HG02852 (cell line): ENCODE measurements around the gene PLAAT4.
"Not testable (repeated sequence)": the region's sequence is repeated elsewhere in the genome, so short reads cannot be mapped to it uniquely, and the experiment has no call there.

Experiments
- ATAC-seq: cut with Tn5 transposase; IDR thresholded peaks from one replicate; pipeline ENCODE4 v1.9.1; 2021; ENCODE audit warnings: mild to moderate bottlenecking, moderate library complexity; ENCODE audit not compliant: unreplicated experiment

Gene PLAAT4

DNA sequence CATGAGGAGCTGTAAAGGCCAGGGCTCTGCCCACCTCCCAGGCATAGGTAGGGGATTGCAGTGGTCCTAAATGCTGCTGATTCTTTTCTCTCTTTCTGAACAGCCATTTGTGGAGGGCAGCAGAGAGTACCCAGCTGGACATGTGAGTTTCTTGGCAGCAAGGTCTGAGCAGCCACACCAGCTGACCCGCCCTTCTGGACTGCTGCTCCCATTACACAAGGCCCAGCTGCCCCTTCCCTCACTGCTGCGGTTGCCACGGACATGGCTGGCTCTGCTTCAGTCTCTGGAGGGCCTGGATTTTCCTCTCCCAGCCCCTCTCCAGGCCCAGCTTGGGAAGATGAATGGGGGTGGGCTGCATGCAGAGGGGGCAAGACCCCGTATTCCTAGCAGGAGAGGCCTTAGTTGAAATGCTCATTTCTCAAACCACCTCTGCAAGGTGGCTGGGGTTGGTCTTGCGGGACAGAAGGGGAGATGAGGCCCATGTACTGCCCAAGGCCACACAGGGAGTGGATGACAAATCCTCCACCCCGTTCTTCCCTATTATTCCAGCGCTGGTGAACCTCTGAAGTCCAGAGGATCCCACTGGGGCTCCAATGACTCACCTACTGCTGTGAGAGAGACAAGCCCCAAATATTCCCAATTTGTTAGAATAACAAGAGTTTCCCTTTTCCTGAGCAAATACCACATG is 26.1 kb upstream of the PLAAT4 start:
- no peak for ATAC-seq

DNA sequence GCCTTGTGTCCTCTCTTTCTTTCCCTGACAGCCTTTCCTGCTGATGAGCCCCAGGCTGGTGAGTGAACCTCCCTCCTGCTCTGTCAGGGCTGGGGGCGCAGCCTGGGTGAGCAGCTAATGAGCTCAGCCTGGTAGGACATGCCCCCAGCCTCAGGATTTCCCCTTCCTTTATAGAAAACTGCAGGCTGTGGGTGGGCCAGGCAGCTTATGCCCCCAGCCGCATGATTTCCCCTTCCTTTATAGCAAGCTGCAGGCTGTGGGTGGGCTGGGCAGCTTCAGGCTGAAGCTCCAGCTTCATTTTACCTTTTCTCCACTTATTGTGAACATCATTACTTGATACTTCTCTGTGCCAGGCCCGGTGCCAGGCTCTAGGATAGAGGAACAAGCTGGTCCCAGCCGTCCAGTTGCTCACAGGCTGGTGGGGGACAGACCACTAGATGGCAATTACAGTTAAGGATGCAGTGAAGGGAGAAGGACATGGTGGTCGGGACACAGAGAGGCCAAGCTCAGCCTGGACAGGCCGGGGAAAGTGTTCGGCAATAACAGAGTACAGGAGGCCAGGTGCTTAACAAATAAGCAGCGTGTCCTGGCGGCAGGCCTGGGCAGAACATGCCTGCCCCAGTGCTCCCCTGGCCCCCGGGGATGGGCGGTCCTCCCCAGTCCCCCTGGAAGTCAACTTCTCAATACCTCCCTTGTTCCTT is 25.4 kb upstream of the PLAAT4 start:
- no peak for ATAC-seq

DNA sequence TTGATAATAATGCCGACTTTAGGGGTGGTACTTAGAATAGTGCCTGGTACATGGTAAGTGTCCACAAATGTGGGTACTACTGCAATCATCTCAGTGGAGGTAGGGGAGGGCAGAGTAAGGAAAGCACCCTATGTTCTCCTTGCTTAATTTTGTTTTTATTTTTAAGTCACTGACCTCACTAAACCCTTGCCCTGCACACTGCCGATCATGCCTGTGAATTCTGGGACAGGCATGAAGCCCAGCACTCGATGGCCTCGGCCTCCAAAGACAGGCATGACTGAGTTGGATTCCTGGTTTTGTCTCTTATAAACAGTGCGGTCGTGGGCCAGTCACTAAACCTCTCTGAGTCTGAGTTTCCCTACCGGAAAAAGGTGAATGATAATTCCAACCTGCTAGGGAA is 23.8 kb upstream of the PLAAT4 start:
- ATAC-seq: no peak

DNA sequence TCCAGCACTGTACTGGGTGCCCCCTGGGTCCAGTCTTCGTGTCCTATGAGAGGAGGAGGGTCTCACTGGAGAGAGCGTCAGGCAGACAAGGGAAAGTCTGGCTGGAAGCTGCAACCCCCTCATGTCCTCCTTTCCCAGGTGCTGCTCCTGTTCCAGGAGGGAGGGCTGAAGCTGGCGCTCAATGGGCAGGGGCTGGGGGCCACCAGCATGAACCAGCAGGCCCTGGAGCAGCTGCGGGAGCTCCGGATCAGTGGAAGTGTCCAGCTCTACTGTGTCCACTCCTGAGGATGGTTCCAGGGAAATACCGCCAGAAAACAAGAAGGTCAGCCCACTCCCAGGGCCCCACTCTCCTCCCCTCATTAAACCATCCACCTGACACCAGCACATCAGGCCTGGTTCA is 20.5 kb upstream of the PLAAT4 start:
- ATAC-seq: no peak

DNA sequence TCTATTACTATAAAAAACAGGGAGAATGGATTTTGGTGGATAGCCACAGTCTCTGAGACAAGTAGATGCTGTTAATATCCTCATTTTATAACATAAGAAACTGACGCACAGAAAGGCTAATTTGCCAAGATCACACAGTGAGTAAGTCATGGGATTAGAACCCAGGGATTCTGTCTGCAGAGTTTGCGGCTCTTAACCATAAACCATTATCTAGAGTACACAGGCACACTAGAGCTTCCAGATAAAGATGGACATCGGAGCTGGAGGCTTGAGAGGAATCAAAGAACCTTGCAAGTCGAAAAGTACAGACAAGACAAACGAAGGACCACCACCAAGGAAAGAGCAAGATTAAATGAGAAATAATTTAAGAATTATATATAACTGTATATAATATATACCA is 19.5 kb upstream of the PLAAT4 start:
- ATAC-seq: no peak

DNA sequence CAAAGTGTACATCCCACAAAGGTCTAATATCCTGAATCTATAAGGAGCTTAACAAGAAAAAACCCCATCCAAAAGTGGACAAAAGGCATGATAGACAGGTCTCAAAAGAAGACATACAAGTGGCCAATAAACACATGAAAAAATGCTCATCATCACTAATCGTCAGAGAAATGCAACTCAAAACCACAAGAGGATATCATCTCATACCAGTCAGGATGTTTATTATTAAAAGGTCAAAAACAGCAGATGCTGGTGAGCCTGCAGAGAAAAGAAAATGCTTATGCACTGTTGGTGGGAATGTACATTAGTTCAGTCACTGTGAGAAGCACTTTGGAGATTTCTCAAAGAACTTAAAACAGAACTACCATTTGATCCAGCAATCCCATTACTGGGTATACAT is 18.1 kb upstream of the PLAAT4 start:
- no peak for ATAC-seq

DNA sequence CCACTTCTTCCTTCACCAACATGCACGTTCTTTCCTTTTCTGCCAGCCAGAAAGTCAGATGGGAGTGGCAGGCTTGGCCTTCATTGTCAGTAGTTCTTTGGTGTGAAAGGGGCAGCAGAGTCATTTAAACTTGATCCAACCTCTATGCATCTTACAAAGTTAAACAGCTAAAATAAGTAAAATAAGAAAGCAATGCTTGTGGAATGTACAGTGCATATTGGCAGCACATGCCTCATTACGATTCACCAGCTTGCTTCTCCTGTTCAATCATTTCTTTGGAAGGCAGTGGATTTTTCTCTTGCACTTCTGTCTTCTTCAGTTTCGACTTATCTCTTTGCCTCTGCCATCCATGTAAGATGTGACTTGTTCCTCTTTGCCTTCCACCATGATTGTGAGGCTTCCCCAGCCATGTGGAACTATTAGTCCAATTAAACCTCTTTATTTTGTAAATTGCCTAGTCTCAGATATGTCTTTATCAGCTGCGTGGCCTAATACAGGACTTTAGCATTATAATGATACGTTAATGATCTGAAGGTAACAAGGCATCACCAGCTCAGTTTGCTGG is 15.9 kb upstream of the PLAAT4 start:
- no peak for ATAC-seq

DNA sequence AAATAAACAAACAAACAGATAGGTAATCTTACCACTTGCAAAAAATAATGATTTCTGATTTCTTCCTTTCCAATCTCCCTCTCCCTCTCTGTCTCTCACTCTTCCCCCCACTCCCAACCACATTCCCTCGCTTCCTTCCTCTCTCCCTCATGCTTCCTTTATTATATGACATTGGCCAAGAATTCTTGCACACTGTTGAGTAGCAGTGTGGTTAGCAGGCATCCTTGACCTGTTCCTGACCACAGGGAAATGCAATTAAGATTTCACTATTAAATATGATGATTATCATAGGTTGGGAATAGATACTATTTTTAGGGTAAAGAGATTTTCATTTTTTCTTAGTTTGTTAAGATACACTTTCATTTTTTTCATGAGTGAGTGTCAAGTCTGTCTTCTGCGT is 14.7 kb upstream of the PLAAT4 start:
- no peak for ATAC-seq

DNA sequence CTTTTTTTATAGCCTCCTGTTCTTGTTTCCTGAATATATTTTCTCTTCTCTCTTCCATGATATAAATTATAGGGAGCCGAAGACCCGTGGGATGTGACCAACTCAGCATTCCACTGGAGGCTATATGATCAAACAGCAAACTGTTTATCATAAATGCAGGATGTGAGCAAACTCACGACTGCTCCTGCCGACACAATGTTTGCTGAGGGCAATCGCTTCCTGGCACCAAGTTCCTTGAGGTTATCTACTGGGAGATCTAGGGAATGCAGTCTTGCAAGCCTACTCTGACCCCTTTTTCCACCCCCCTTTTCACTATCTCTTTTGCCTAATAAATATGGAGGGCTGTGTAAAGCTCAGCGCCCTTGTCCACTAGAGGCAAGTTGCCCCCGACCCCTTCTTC is 13.5 kb upstream of the PLAAT4 start:
- no peak for ATAC-seq

DNA sequence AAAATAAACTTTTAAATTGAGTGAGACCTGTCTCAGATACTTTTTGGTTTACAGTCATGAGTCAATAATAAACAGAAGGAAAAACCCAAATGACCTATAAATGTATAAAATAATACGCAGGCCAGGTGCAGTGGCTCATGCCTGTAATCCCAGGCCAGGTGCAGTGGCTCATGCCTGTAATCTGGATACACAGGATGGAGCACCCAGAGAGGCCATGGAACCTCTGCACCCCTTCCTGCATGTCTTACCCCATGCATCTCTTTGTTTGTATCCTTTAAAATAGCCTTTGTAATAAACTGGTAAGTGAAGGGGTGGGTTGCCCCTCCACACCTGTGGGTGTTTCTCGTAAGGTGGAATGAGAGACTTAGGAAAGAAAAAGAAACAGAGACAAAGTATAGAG is 8.9 kb upstream of the PLAAT4 start:
- ATAC-seq: no peak

DNA sequence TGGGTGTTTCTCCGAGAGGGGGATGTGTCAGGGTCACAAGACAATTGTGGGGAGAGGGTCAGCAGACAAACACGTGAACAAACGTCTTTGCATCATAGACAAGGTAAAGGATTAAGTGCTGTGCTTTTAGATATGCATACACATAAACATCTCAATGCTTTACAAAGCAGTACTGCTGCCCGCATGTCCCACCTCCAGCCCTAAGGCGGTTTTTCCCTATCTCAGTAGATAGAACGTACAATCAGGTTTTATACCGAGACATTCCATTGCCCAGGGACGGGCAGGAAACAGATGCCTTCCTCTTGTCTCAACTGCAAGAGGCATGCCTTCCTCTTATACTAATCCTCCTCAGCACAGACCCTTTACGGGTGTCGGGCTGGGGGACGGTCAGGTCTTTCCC is 8.5 kb upstream of the PLAAT4 start:
- ATAC-seq: not testable (repeated sequence)

DNA sequence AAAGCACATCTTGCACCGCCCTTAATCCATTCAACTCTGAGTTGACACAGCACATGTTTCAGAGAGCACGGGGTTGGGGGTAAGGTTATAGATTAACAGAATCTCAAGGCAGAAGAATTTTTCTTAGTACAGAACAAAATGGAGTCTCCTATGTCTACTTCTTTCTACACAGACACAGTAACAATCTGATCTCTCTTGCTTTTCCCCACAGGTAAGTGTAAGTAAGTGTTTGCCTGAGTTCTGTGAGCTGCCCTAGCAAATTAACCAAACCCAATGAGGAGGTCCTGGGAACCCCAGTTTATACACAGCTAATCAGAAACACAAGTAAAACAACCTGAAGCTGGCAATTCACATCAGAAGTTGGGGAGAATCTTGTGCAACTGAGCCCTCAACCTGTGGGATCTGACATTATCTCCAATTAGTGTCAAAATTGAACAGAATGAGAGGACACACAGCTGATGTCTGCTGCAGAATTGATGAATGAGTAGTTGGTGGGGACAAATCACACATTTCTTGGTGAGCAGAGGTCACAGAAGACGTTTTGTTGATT is 7.8 kb upstream of the PLAAT4 start:
- ATAC-seq: not testable (repeated sequence)

DNA sequence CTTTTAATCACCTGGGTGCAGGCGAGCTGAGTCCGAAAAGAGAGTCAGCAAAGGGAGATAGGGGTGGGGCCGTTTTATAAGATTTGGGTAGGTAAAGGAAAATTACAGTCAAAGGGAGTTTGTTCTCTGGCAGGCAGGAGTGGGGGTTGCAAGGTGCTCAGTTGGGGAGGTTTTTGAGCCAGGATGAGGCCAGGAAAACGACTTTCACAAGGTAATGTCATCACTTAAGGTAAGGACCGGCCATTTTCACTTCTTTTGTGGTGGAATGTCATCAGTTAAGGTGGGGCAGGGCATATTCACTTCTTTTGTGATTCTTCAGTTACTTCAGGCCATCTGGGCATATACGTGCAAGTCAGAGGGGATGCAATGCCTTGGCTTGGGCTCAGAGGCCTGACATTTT is 7.2 kb upstream of the PLAAT4 start:
- not testable (repeated sequence) for ATAC-seq

DNA sequence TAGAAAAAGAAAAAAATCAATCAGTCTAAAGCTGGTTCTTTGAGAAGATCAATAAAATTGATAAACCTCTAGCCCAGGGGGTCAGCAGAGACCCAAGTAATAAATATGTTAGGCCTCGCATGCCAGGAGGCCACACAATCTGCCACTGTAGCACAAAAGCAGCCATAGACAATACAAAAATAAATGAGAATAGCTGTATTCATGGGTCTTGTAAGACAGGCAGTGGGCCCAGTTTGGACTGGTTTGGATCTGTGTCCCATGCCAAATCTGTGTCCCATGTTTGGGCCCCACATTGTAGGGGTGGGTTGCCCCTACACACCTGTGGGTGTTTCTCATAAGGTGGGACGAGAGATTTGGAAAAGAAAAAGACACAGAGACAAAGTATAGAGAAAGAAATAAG is 6.6 kb upstream of the PLAAT4 start:
- ATAC-seq: no peak

DNA sequence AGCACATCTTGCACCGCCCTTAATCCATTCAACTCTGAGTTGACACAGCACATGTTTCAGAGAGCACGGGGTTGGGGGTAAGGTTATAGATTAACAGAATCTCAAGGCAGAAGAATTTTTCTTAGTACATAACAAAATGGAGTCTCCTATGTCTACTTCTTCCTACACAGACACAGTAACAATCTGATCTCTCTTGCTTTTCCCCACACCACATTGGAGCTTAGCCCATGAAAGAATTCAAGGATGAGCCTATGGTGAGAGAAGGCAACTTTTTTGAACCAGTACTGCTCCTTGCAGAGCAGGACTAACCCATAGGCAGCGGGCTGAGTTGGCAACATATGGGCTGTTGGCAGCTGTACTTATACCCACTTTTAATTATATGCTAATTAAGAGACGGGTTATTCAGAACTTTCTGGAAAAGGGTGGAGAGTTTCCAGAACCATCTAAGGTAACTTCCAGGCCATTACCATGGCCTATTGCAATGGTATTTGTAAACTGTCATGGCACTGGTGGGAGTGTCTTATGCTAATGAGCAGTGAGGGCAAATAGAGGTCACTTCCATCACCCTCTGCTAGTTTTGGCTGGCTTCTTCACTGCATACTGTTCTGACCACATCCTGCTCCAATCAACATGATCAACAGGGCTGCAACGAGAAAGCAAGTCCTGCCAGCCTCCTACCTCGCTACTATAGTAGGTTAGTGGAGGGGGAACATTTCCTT is 5.4 kb upstream of the PLAAT4 start:
- ATAC-seq: not testable (repeated sequence)

DNA sequence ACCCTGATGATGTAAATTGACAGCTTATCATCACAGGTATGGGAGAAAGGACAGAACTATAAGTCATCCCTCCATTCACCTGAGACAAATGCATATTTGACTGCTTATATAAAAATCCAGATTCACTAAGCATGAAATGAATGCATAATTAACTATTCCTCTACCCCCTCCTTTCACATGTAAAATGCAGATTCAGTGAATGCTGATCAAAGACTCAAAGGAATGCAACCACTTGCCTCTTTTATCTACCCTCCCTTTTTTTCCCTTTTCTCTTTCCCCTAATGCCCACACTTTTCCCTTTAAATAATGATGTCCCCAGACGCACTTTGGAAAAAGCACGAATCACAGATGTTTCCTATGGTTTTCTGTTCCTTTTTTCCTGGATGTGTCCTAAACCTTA is 4.5 kb upstream of the PLAAT4 start:
- no peak for ATAC-seq

DNA sequence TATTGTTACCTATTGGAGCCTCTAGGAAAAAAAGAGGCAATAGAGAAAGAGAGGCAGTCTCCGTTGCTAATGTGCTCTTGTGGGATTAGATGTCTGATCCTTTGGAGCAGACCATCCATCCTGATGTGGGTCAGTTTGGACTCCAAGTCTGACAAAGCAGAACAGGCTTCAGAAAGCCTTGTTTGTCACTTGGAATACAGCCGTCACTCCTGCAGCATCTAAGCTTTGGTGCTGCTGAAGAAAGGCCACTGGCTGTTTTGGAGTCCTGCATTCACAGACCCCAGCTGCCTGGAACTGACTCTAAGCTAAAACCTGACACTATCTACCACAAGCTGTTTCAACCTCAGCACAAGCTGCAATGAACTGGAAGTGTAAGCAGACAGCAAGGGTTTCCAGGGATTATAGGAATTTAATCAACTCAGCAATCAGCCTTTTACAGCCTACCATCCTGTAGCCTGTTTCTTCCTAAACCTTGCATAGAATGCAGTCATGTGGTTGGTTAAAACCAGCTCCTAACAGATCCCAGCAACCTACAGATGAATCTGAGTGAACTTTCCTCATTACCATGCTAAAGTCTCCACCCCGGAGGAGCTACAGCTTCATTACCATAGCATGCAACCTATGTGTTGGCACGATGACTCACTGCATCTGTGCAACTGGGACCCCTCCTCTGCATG is 3.7 kb upstream of the PLAAT4 start:
- no peak for ATAC-seq

DNA sequence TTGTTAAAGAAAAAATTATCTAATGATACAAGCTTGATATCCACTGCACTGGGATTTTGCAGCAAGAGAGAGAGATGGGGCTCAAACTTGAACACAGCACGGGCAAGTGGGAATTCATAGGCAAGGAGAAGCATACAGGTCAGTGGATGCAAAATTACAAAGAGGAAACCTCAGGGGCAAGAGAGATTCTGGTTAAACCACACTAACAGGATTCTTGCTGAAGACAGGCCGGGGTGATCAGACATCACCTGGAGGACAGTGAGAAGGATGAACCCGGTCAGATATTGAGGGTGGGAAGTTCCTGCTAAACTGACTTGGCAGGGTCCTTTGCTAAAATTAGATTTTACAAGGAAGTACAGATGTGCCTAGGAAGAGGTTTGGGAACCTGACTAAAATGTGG is 2.5 kb upstream of the PLAAT4 start:
- no peak for ATAC-seq

DNA sequence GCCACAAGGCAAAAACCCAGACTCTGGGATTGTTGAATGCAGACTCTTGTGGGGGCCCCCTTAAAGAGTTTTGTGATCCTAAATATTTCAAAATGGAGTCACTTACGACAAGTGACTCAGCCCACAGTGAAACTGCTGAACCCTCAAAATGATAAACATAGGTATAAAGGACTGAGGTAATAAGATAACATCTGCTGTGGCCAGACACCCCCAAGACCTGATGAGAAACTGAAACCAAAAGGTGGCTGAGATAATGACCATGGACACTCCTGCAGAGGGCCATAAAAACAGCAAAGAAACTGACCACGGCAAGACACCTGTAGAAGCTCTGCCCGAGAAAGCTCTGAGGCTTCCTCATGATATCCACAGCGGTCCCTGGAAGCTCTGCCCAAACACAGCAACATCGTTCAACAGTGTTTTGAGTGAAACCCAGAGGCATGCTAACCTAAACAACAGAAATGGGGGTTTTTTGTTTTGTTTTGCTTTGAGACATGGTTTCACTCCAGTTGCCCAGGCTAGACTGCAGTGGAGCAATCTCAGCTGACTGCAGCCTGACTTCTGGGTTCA is 1.6 kb upstream of the PLAAT4 start:
- ATAC-seq: peak; percentile 55

DNA sequence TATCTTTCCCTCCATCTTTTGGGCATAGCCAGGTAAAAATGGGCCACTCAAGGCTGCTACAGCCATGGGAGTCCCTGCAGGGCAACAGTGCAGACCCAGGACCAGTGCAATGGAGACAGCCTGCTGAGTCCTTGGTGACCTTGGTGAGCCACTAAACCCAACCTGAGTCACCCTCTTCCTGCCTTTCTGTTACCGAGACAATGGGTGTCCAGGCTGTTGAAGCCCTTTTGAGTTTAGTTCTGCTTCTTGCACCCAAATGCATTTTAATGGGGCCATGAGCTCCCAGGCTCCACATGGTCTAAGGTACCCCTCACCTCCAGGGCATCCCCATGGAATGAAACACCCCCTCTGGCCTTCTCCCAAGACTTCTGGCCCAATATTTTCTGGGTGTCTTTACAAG is 874 bp upstream of the PLAAT4 start:
- ATAC-seq: no peak
